H54 (cell line): ENCODE measurements around the gene NDUFB10.

Experiments used
- DNase-seq: peaks from one replicate; pipeline ENCODE4 v3.0.0; 2011; ENCODE audit warnings: low spot score, mixed read lengths; ENCODE audit not compliant: insufficient read length
- FAIRE-seq: peaks from 3 replicates; lab custom pipeline; 2011; peaks lifted over from hg19 to GRCh38; lab: Jason Lieb, UNC
- POLR2A ChIP-seq: IDR thresholded peaks from 2 replicates; pipeline ENCODE4 v1.6.1; 2011; ENCODE audit warnings: low read depth, mild to moderate bottlenecking, low read length

NDUFB10 gene

GRCh38 chr16:1963806-1964505, 4.6 kb downstream of the NDUFB10 start:
- TF ChIP-seq POLR2A = 0 out of 2 replicates have a peak, but pooled peaks have one; percentile 1
- DNase-seq (no peak), FAIRE-seq (no peak)

GRCh38 chr16:1964506-1965395, 5.4 kb downstream of the NDUFB10 start, which contains the start of gene RPS2:
Gene RPS2 (minus strand): TSS chr16:1964826. CDS start chr16:1964625, 201 bp downstream.
- FAIRE-seq = no peak
- peak; percentile 97 for TF ChIP-seq POLR2A
- peak; percentile 98 for DNase-seq

- TF ChIP-seq POLR2A = no peak
- FAIRE-seq (no peak), DNase-seq (no peak)
Observed at GRCh38 chr16:1965396-1966001, 6.2 kb downstream of the NDUFB10 start.

GRCh38 chr16:1966460-1966859, 7.1 kb downstream of the NDUFB10 start, which contains the start of gene RNF151:
Gene RNF151 (plus strand): TSS chr16:1966856. CDS start chr16:1966882, 26 bp downstream.
- no peak for TF ChIP-seq POLR2A
- FAIRE-seq (no peak), DNase-seq (no peak)

GRCh38 chr16:1968146-1968953, 9.0 kb downstream of the NDUFB10 start:
- FAIRE-seq = no peak
- DNase-seq = no peak
- TF ChIP-seq POLR2A = no peak

- DNase-seq (peak; percentile 97), FAIRE-seq (peak; percentile 43)
- peak; percentile 68 for TF ChIP-seq POLR2A
Observed at GRCh38 chr16:1971796-1972489, 12.6 kb downstream of the NDUFB10 start, which contains the start of gene TBL3. Gene TBL3 (plus strand): TSS chr16:1972053. CDS start chr16:1972165, 112 bp downstream.

- FAIRE-seq (no peak), DNase-seq (no peak)
- TF ChIP-seq POLR2A = no peak
Observed at GRCh38 chr16:1972490-1972877, 13.1 kb downstream of the NDUFB10 start.

- no peak for TF ChIP-seq POLR2A
- no peak for FAIRE-seq
- no peak for DNase-seq
Observed at GRCh38 chr16:1973461-1974156, 14.3 kb downstream of the NDUFB10 start.

- no peak for TF ChIP-seq POLR2A
- FAIRE-seq (no peak), DNase-seq (no peak)
Observed at GRCh38 chr16:1974157-1975070, 15.1 kb downstream of the NDUFB10 start.

GRCh38 chr16:1975432-1976215, 16.3 kb downstream of the NDUFB10 start:
- FAIRE-seq = no peak
- TF ChIP-seq POLR2A = no peak
- DNase-seq = no peak

GRCh38 chr16:1976216-1976520, 16.8 kb downstream of the NDUFB10 start:
- TF ChIP-seq POLR2A = no peak

More at GRCh38 chr16:1976216-1976520, 16.8 kb downstream of the NDUFB10 start:
- no peak for FAIRE-seq
- DNase-seq = no peak
